Tibial nerve (tissue), 4 donors: ENCODE results near the gene KRT37.

Experiments used
- CTCF ChIP-seq, 5 experiments: fragments of 200-600 bp in 3 of 5; fragments of 450-650 bp in 2 of 5; sonication (generic) in 3 of 5; IDR thresholded peaks; one replicate each; pipeline ENCODE4 v1.5.1; 2016 to 2019; ENCODE audit warnings: antibody characterized with exemption in 5 of 5, mild to moderate bottlenecking in 3 of 5, moderate library complexity in 2 of 5
- EP300 ChIP-seq, 2 donors: sonication (generic); formaldehyde crosslinking; IDR thresholded peaks; one replicate each; pipeline ENCODE4 v1.6.1; 2017; ENCODE audit warnings: antibody characterized with exemption in 2 of 2, mild to moderate bottlenecking in 1 of 2
- POLR2A ChIP-seq, 2 donors: fragments of 450-650 bp; IDR thresholded peaks; one replicate each; pipeline ENCODE4 v1.6.1; 2017; ENCODE audit warnings: antibody characterized with exemption in 2 of 2, mild to moderate bottlenecking in 2 of 2, moderate library complexity in 2 of 2

DNA sequence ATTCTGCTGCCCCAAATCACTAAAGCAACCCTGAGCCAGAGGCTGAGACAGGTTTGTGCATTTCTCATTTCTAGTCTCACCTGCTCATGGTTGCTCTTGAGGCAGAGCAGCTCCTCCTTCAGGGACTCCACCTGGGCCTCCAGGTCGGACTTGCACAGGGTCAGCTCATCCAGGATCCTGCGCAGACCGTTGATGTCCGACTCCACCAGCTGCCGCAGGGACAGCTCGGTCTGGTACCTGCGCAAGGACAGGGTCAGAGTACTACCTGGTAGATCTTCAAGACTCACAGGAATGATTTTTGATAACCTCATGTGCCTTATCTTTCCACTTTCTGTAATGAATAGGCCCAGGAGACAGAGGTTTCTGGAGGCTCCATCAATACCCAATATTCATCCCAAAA, 28.0 kb downstream of the KRT37 start:
- TF ChIP-seq CTCF (IDR thresholded peaks at IDR 0.05) (no peak), EP300 (IDR thresholded peaks at IDR 0.05) (no peak), POLR2A (IDR thresholded peaks at IDR 0.05) (no peak)
